SH-SY5Y (cell line): ENCODE measurements around the gene SRRM2.

Source experiments
- GATA2 ChIP-seq: IDR thresholded peaks from 2 replicates; pipeline ENCODE4 v1.6.1; 2011; ENCODE audit warnings: mild to moderate bottlenecking, low read depth, low read length
- GATA3 ChIP-seq: IDR thresholded peaks from 2 replicates; pipeline ENCODE4 v1.6.1; 2011; ENCODE audit warnings: low read depth, mild to moderate bottlenecking, low read length, moderate library complexity

DNA sequence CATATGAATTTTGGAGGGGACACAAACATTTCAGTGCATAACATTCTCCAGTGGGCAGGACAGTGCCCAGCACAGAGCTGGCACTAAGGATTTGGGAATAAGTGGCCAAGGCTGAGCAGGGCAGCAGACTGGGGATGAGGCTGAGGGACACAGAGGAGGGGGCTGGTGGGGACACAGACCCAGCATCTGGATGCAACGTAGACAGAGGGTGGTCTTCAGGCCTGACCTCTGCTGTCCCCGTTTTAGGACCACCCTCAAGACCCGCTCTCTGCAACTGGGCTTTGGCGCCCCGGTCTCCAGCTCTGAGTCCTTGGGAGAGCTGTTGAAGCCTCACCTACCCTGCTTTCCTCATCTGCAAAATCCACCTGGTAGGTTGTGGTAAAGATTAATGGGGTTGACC, 38.2 kb downstream of the SRRM2 start:
- TF ChIP-seq GATA2 (no peak), GATA3 (no peak)
